ENCODE measurements around the gene FADS2.

Gene FADS2

GRCh38 chr11:61847914-61848581 lies 19.9 kb downstream of the FADS2 start:
- TF ChIP-seq, protein P1, sequence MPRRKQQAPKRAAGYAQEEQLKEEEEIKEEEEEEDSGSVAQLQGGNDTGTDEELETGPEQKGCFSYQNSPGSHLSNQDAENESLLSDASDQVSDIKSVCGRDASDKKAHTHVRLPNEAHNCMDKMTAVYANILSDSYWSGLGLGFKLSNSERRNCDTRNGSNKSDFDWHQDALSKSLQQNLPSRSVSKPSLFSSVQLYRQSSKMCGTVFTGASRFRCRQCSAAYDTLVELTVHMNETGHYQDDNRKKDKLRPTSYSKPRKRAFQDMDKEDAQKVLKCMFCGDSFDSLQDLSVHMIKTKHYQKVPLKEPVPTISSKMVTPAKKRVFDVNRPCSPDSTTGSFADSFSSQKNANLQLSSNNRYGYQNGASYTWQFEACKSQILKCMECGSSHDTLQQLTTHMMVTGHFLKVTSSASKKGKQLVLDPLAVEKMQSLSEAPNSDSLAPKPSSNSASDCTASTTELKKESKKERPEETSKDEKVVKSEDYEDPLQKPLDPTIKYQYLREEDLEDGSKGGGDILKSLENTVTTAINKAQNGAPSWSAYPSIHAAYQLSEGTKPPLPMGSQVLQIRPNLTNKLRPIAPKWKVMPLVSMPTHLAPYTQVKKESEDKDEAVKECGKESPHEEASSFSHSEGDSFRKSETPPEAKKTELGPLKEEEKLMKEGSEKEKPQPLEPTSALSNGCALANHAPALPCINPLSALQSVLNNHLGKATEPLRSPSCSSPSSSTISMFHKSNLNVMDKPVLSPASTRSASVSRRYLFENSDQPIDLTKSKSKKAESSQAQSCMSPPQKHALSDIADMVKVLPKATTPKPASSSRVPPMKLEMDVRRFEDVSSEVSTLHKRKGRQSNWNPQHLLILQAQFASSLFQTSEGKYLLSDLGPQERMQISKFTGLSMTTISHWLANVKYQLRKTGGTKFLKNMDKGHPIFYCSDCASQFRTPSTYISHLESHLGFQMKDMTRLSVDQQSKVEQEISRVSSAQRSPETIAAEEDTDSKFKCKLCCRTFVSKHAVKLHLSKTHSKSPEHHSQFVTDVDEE (CRISPR knock-in tag; IDR thresholded peaks at IDR 0.05): no peak
- no peak for TF ChIP-seq CSRNP3 (CRISPR knock-in tag; IDR thresholded peaks at IDR 0.05)
- no peak for TF ChIP-seq TOX (CRISPR knock-in tag; IDR thresholded peaks at IDR 0.05; ENCODE audit: borderline replicate concordance)
- TF ChIP-seq ZNF8 (CRISPR knock-in tag; IDR thresholded peaks at IDR 0.05): no peak
- TF ChIP-seq ZC3H10 (CRISPR knock-in tag; IDR thresholded peaks at IDR 0.05): no peak
- no peak for ATAC-seq

- no peak for ATAC-seq
- TF ChIP-seq CSDC2 (CRISPR knock-in tag; IDR thresholded peaks at IDR 0.05) (no peak), GLIS3 (CRISPR knock-in tag; IDR thresholded peaks at IDR 0.05) (no peak), ZFP3 (CRISPR knock-in tag; IDR thresholded peaks at IDR 0.05) (no peak), ZNF70 (CRISPR knock-in tag; IDR thresholded peaks at IDR 0.05) (no peak), PPARA (CRISPR knock-in tag; IDR thresholded peaks at IDR 0.05; ENCODE audit: borderline replicate concordance) (no peak), RARB (CRISPR knock-in tag; IDR thresholded peaks at IDR 0.05) (no peak), TCF4 (CRISPR knock-in tag; IDR thresholded peaks at IDR 0.05; ENCODE audit: borderline replicate concordance) (no peak), OSR1 (CRISPR knock-in tag; IDR thresholded peaks at IDR 0.05) (no peak), TOX (CRISPR knock-in tag; IDR thresholded peaks at IDR 0.05; ENCODE audit: borderline replicate concordance) (no peak), ESRRG (CRISPR knock-in tag; IDR thresholded peaks at IDR 0.05) (no peak), ARNTL (CRISPR knock-in tag; IDR thresholded peaks at IDR 0.05; ENCODE audit: borderline replicate concordance, low read depth) (no peak), ZC3H10 (CRISPR knock-in tag; IDR thresholded peaks at IDR 0.05) (no peak), ISL1 (CRISPR knock-in tag; IDR thresholded peaks at IDR 0.05) (no peak)
- TF ChIP-seq, protein P2, sequence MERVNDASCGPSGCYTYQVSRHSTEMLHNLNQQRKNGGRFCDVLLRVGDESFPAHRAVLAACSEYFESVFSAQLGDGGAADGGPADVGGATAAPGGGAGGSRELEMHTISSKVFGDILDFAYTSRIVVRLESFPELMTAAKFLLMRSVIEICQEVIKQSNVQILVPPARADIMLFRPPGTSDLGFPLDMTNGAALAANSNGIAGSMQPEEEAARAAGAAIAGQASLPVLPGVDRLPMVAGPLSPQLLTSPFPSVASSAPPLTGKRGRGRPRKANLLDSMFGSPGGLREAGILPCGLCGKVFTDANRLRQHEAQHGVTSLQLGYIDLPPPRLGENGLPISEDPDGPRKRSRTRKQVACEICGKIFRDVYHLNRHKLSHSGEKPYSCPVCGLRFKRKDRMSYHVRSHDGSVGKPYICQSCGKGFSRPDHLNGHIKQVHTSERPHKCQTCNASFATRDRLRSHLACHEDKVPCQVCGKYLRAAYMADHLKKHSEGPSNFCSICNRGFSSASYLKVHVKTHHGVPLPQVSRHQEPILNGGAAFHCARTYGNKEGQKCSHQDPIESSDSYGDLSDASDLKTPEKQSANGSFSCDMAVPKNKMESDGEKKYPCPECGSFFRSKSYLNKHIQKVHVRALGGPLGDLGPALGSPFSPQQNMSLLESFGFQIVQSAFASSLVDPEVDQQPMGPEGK (CRISPR knock-in tag; IDR thresholded peaks at IDR 0.05; ENCODE audit: borderline replicate concordance): no peak
- TF ChIP-seq, protein P1 (CRISPR knock-in tag; IDR thresholded peaks at IDR 0.05): no peak
- TF ChIP-seq, protein P3, sequence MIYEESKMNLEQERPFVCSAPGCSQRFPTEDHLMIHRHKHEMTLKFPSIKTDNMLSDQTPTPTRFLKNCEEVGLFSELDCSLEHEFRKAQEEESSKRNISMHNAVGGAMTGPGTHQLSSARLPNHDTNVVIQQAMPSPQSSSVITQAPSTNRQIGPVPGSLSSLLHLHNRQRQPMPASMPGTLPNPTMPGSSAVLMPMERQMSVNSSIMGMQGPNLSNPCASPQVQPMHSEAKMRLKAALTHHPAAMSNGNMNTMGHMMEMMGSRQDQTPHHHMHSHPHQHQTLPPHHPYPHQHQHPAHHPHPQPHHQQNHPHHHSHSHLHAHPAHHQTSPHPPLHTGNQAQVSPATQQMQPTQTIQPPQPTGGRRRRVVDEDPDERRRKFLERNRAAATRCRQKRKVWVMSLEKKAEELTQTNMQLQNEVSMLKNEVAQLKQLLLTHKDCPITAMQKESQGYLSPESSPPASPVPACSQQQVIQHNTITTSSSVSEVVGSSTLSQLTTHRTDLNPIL (CRISPR knock-in tag; IDR thresholded peaks at IDR 0.05; ENCODE audit: low read depth): no peak
Observed at GRCh38 chr11:61848631-61849030, 20.5 kb downstream of the FADS2 start.

DNA sequence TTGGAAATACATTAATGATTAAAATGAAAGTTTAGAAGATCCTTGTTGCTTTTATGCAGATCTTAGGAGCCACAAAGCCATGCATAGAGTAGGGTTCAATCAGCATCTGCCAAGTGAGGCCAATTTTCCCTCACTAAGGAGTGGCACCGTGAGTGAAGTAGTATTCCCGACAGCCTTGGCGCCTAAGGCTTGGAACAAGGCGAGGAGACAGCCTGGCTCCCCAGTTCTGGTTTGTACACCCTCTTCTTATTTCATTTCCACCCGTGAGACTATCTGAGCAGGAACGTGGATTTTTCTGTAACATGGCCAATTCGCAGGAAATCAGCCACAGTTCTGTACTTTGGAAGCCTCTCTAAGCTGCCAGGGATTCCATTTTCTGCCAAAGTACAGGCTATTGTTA lies 22.6 kb downstream of the FADS2 start:
- TF ChIP-seq ARNTL (CRISPR knock-in tag; IDR thresholded peaks at IDR 0.05; ENCODE audit: borderline replicate concordance, low read depth): no peak
- TF ChIP-seq TCF4 (CRISPR knock-in tag; IDR thresholded peaks at IDR 0.05; ENCODE audit: borderline replicate concordance): no peak
- no peak for TF ChIP-seq RARB (CRISPR knock-in tag; IDR thresholded peaks at IDR 0.05)
- no peak for TF ChIP-seq ESRRG (CRISPR knock-in tag; IDR thresholded peaks at IDR 0.05)
- TF ChIP-seq, protein P1 (CRISPR knock-in tag; IDR thresholded peaks at IDR 0.05): no peak
- TF ChIP-seq, protein P4, sequence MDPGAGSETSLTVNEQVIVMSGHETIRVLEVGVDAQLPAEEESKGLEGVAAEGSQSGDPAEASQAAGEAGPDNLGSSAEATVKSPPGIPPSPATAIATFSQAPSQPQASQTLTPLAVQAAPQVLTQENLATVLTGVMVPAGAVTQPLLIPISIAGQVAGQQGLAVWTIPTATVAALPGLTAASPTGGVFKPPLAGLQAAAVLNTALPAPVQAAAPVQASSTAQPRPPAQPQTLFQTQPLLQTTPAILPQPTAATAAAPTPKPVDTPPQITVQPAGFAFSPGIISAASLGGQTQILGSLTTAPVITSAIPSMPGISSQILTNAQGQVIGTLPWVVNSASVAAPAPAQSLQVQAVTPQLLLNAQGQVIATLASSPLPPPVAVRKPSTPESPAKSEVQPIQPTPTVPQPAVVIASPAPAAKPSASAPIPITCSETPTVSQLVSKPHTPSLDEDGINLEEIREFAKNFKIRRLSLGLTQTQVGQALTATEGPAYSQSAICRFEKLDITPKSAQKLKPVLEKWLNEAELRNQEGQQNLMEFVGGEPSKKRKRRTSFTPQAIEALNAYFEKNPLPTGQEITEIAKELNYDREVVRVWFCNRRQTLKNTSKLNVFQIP (CRISPR knock-in tag; IDR thresholded peaks at IDR 0.05; ENCODE audit: borderline replicate concordance, low read depth): no peak
- TF ChIP-seq GLIS3 (CRISPR knock-in tag; IDR thresholded peaks at IDR 0.05): no peak
- ATAC-seq: no peak
